ENCODE measurements around the gene BHLHE40. TPM values are rescaled to one million over a fixed set of nuclear protein-coding genes. Genes with fewer than 3 reads are reported as not detected.
A peak's percentile ranks its signal among the peaks of the same experiment; 100 is the strongest.

The BHLHE40 gene
- total and polyA plus RNA-seq, 2 of the 13 experiments (the other 11 are each of a cell fraction or from before 2014, with no cell fraction given): 1.8 to 51.0 TPM

- TF ChIP-seq TCF7 (IDR thresholded peaks at IDR 0.05; ENCODE audit: low read depth): no peak
- no peak for TF ChIP-seq ZKSCAN8 (CRISPR knock-in tag; IDR thresholded peaks at IDR 0.05; ENCODE audit: borderline replicate concordance)
- TF ChIP-seq ZNF580 (CRISPR knock-in tag; IDR thresholded peaks at IDR 0.05; ENCODE audit: borderline replicate concordance, low read depth): peak; percentile 36; the same call in 1 of the 2 replicates
- 0 out of 2 replicates have a peak, but pooled peaks have one; percentile 47 for TF ChIP-seq REL (CRISPR knock-in tag; conservative IDR thresholded peaks at IDR 0.05)
- no peak; the same call in 1 of the 2 replicates for TF ChIP-seq REPIN1 (CRISPR knock-in tag; IDR thresholded peaks at IDR 0.05; ENCODE audit: borderline replicate concordance, low read depth)
- TF ChIP-seq ZNF816 (CRISPR knock-in tag; IDR thresholded peaks at IDR 0.05; ENCODE audit: borderline replicate concordance): no peak
- no peak for TF ChIP-seq ZNF382 (CRISPR knock-in tag; IDR thresholded peaks at IDR 0.05; ENCODE audit: borderline replicate concordance)
- TF ChIP-seq FOXO4 (CRISPR knock-in tag; conservative IDR thresholded peaks at IDR 0.05): 0 out of 2 replicates have a peak, but pooled peaks have one; percentile 40
- TF ChIP-seq ZBTB21 (CRISPR knock-in tag; IDR thresholded peaks at IDR 0.05): no peak
- no peak for TF ChIP-seq ZNF205 (CRISPR knock-in tag; IDR thresholded peaks at IDR 0.05)
- peak; percentile 17 for TF ChIP-seq ZBTB7B (CRISPR knock-in tag; IDR thresholded peaks at IDR 0.05)
- TF ChIP-seq ZNF747 (CRISPR knock-in tag; IDR thresholded peaks at IDR 0.05; ENCODE audit: borderline replicate concordance): no peak
- no peak for TF ChIP-seq ZNF557 (CRISPR knock-in tag; IDR thresholded peaks at IDR 0.05)
- TF ChIP-seq ZBTB46 (CRISPR knock-in tag; IDR thresholded peaks at IDR 0.05; ENCODE audit: borderline replicate concordance): no peak
- no peak for TF ChIP-seq JUND (CRISPR knock-in tag; IDR thresholded peaks at IDR 0.05)
- TF ChIP-seq ZFAT (CRISPR knock-in tag; conservative IDR thresholded peaks at IDR 0.05): no peak
- no peak; the same call in 1 of the 2 replicates for TF ChIP-seq ZNF616 (CRISPR knock-in tag; IDR thresholded peaks at IDR 0.05; ENCODE audit: low read depth)
- no peak for TF ChIP-seq MBD4 (IDR thresholded peaks at IDR 0.05; ENCODE audit: borderline replicate concordance, low read length)
- no peak for TF ChIP-seq ATF1 (CRISPR knock-in tag; IDR thresholded peaks at IDR 0.05)
- TF ChIP-seq ZNF552 (CRISPR knock-in tag; IDR thresholded peaks at IDR 0.05; ENCODE audit: borderline replicate concordance): no peak
- TF ChIP-seq DMTF1 (CRISPR knock-in tag; IDR thresholded peaks at IDR 0.05): no peak
- no peak; the same call in 1 of the 2 replicates for TF ChIP-seq ISL2 (CRISPR knock-in tag; IDR thresholded peaks at IDR 0.05)
Observed at GRCh38 chr3:4979428-4980228, at the start of gene BHLHE40 (continued).
